Natural killer cell (primary cell): ENCODE results near the gene AIFM1. TPM values are rescaled to one million over a fixed set of nuclear protein-coding genes. Genes with fewer than 3 reads are reported as not detected.

Source experiments
- ATAC-seq, 3 donors: fragments of 150-1000 bp in 2 of 3; fragments of 200-7000 bp in 1 of 3; cut with Tn5 transposase; 1 replicate in 1 of 3; 2 replicates in 2 of 3; pipeline ENCODE4 v1.10.0; 2021; ENCODE audit warnings: mild to moderate bottlenecking in 2 of 3, moderate library complexity in 2 of 3
- DNase-seq, 2 donors: peaks; one replicate each; pipeline versions ENCODE4 v3.0.0 to v3.0.0-alpha.2; 2013 to 2021; ENCODE audit warnings: mixed read lengths in 1 of 2
- H3K27ac ChIP-seq: one replicate; pipeline ENCODE4 v1.5.1; 2013; ENCODE audit warnings: mild to moderate bottlenecking, low read length
- H3K27me3 ChIP-seq: one replicate; pipeline ENCODE4 v1.6.1; 2013; ENCODE audit warnings: low read length; ENCODE audit not compliant: control insufficient read depth, insufficient read depth
- H3K36me3 ChIP-seq: one replicate; pipeline ENCODE4 v1.6.1; 2013; ENCODE audit warnings: low read length; ENCODE audit not compliant: control insufficient read depth, insufficient read depth
- H3K4me1 ChIP-seq: one replicate; pipeline ENCODE4 v1.6.1; 2013; ENCODE audit warnings: low read length; ENCODE audit not compliant: control insufficient read depth, insufficient read depth
- H3K4me3 ChIP-seq: one replicate; pipeline ENCODE4 v1.5.1; 2013; ENCODE audit warnings: low read length
- H3K9me3 ChIP-seq: one replicate; pipeline ENCODE4 v1.6.1; 2013; ENCODE audit warnings: low read length; ENCODE audit not compliant: control insufficient read depth, insufficient read depth
- H3K27ac Mint-ChIP-seq, 2 donors: one replicate each; pipeline ENCODE4 v1.8.0; 2022; ENCODE audit warnings: mild to moderate bottlenecking in 2 of 2, mixed read lengths in 2 of 2, moderate library complexity in 1 of 2
- H3K27me3 Mint-ChIP-seq, 2 donors: one replicate each; pipeline ENCODE4 v1.8.0; 2022; ENCODE audit warnings: low read depth in 2 of 2, mixed read lengths in 2 of 2
- H3K36me3 Mint-ChIP-seq: one replicate; pipeline ENCODE4 v1.8.0; 2022; ENCODE audit warnings: mixed read lengths
- H3K4me1 Mint-ChIP-seq, 2 donors: one replicate each; pipeline ENCODE4 v1.8.0; 2022; ENCODE audit warnings: mixed read lengths in 2 of 2
- H3K4me3 Mint-ChIP-seq: one replicate; pipeline ENCODE4 v1.8.0; 2022; ENCODE audit warnings: mild to moderate bottlenecking, moderate library complexity, mixed read lengths
- H3K9me3 Mint-ChIP-seq, 2 donors: one replicate each; pipeline ENCODE4 v1.8.0; 2022; ENCODE audit warnings: mixed read lengths in 2 of 2
- CTCF ChIP-seq: fragments of 200-600 bp; IDR thresholded peaks from one replicate; pipeline ENCODE4 v1.8.0; 2022; ENCODE audit warnings: antibody characterized with exemption
- WGBS: methylation state at CpG from one replicate; pipeline ENCODE4 v1.1.7; 2013; ENCODE audit warnings: missing lambda C conversion rate; ENCODE audit not compliant: insufficient coverage; 5-methylcytosine and 5-hydroxymethylcytosine counted together
- intact Hi-C: fragments of 100-400 bp; cut with micrococcal nuclease; formaldehyde crosslinking; loops from one replicate; pipeline ENCODE4 v1.14.2; 2022
- total RNA-seq, 4 donors: library from RNA; stranded (reverse); fragments of 120-200 nt in 1 of 4; gene quantifications; one replicate each; pipeline versions ENCODE4 v1.2.3 to v1.2.4, GENCODE V29; 2013 to 2022

Gene AIFM1
- total RNA-seq, 3 donors from 2014 or later (not counting 1 experiment from before 2014, with no cell fraction given) = 16.2 to 21.1 (median 17.0) TPM

GRCh38 chrX:130097507-130098209, 68.0 kb downstream of the AIFM1 start:
- Mint-ChIP-seq H3K27me3 (peaks cover 0 to 8% of the 10 kb centered on the region in 2 donors), H3K4me3 (peak overlapping the region; percentile 78), H3K4me1 (peaks cover 55 to 65% of the 10 kb centered on the region in 2 donors), H3K27ac (peak overlapping the region; percentile 90 to 93), H3K9me3 (no peaks in the 10 kb centered on the region), H3K36me3 (peaks cover 7% of the 10 kb centered on the region)
- TF ChIP-seq CTCF = no peak
- intact Hi-C loops = no loop called here
- peak overlapping the region; percentile 61 for H3K27ac ChIP-seq
- no peak overlapping the region for H3K4me3 ChIP-seq
- peak in 1 of 2 donors; percentile 58 for DNase-seq
- H3K4me1 ChIP-seq = peaks cover 83% of the 10 kb centered on the region
- H3K36me3 ChIP-seq = no peaks in the 10 kb centered on the region
- peak; percentile 56 to 89 (median 71) for ATAC-seq
- H3K9me3 ChIP-seq = no peaks in the 10 kb centered on the region
- no peaks in the 10 kb centered on the region for H3K27me3 ChIP-seq
- 27% methylated on average over 14 of the region's 14 CpGs for WGBS

GRCh38 chrX:130095249-130096030, 70.2 kb downstream of the AIFM1 start:
- H3K9me3 ChIP-seq = no peaks in the 10 kb centered on the region
- H3K27ac ChIP-seq = peak overlapping the region; percentile 62
- no peak for TF ChIP-seq CTCF
- Mint-ChIP-seq H3K4me3 (peak overlapping the region; percentile 45), H3K36me3 (no peaks in the 10 kb centered on the region), H3K9me3 (no peaks in the 10 kb centered on the region), H3K27ac (peak overlapping the region; percentile 90 to 93), H3K4me1 (peaks cover 50 to 61% of the 10 kb centered on the region in 2 donors), H3K27me3 (no peaks in the 10 kb centered on the region)
- no peak for ATAC-seq
- intact Hi-C loops = no loop called here
- WGBS = 89% methylated on average over 4 of the region's 6 CpGs
- no peak for DNase-seq
- H3K36me3 ChIP-seq = no peaks in the 10 kb centered on the region
- no peak overlapping the region for H3K4me3 ChIP-seq
- peaks cover 94% of the 10 kb centered on the region for H3K4me1 ChIP-seq
- no peaks in the 10 kb centered on the region for H3K27me3 ChIP-seq

GRCh38 chrX:130094696-130095095, 70.9 kb downstream of the AIFM1 start:
- peaks cover 46 to 58% of the 10 kb centered on the region in 2 donors for H3K4me1 Mint-ChIP-seq
- no peak overlapping the region for H3K4me3 ChIP-seq
- H3K27me3 ChIP-seq = no peaks in the 10 kb centered on the region
- H3K27me3 Mint-ChIP-seq = no peaks in the 10 kb centered on the region
- peak overlapping the region; percentile 90 to 93 for H3K27ac Mint-ChIP-seq
- intact Hi-C loops = no loop called here
- H3K9me3 Mint-ChIP-seq = no peaks in the 10 kb centered on the region
- no peak for ATAC-seq
- peaks cover 93% of the 10 kb centered on the region for H3K4me1 ChIP-seq
- H3K27ac ChIP-seq = no peak overlapping the region
- 13% methylated on average over 6 of the region's 8 CpGs for WGBS
- TF ChIP-seq CTCF = no peak
- no peak for DNase-seq
- H3K4me3 Mint-ChIP-seq = peak overlapping the region; percentile 45
- H3K36me3 Mint-ChIP-seq = no peaks in the 10 kb centered on the region
- H3K36me3 ChIP-seq = no peaks in the 10 kb centered on the region
- H3K9me3 ChIP-seq = no peaks in the 10 kb centered on the region
